K562 treated with DMSO at 1 percent for 48 hours (cell line): ENCODE results near the gene C16orf82. TPM values are rescaled to one million over a fixed set of nuclear protein-coding genes. Genes with fewer than 3 reads are reported as not detected.

ENCODE experiments used
- total RNA-seq: library from RNA; unstranded; fragments of 300-600 nt; gene quantifications from 2 replicates; pipeline ENCODE4 v1.2.3, GENCODE V29; 2022; ENCODE audit warnings: low replicate concordance; ENCODE audit errors: extremely low read depth

Gene C16orf82
- not detected in 2 replicates for total RNA-seq

DNA sequence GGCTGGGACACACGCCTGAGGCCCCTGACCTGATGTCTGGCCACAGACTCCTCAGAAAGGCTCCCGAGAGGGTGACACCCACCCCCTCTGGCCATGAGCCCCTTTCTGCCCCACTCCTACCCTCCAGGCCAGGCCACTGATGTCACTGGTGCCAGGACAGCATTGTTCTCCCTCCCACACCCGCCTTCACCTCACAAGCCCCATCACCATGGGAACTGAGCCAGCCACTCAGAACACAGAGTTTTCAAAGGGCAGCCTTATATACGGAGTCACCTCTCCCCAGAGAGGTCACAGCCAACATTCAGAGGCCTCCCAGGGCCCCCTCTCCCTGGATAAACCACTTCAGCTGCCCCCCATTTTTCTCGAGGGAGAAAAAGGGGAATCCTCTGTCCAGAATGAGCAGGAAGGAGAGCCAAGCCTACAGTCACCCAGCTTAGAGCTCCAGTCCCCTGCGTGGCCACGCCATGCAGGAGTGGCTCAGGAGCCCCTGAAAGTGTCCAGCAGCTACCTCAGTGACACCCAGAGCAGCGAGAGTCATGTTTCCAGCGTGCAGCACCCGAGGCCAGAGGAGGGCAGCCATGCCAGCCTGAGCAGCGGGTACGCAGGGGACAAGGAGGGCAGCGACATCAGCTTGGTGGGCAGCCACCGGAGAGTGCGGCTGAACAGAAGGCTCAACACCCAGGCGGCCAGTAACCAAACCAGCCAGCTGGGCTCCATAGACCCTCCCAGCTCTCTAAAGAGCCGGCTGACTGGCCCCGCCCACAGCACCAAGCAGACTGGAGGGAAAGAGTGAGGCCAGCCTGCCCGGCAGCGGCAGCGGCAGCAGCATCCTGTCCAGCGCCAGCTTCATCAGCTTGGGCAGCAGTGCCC is at the start of gene C16orf82:
TSS of gene C16orf82 (plus strand) at position 260 of the 870 bp plus-strand sequence.

Other genes with a start within 250 kb of the C16orf82 start
- not detected in 2 replicates for gene KDM8, start 136.6 kb downstream of the C16orf82 start, total RNA-seq
- not detected in 2 replicates for gene NSMCE1, start 201.8 kb downstream of the C16orf82 start, total RNA-seq
- gene IL4R, start 247.0 kb downstream of the C16orf82 start, total RNA-seq = not detected in 2 replicates